HG03565 (cell line): ENCODE data around the gene SZT2.
"Not testable (repeated sequence)": the region's sequence is repeated elsewhere in the genome, so short reads cannot be mapped to it uniquely, and the experiment has no call there.

Experiments used
- ATAC-seq: cut with Tn5 transposase; IDR thresholded peaks from one replicate; pipeline ENCODE4 v1.9.1; 2021; ENCODE audit warnings: mild to moderate bottlenecking, moderate library complexity; ENCODE audit not compliant: unreplicated experiment

Gene SZT2

DNA sequence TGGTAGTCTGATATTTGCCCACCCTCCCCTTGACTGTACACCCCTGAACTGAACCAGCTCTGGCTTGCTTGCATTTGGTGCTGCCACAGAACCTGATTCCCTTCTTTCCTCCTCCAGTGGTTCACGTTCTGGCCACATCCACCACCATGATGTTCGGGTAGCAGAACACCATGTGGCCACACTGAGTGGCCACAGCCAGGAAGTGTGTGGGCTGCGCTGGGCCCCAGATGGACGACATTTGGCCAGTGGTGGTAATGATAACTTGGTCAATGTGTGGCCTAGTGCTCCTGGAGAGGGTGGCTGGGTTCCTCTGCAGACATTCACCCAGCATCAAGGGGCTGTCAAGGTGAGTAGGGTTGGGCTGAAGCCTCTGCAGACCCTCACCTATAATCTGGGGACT lies 29.1 kb upstream of the SZT2 start:
- no peak for ATAC-seq

GRCh38 chr1:43363283-43363934 lies 26.3 kb upstream of the SZT2 start:
- no peak for ATAC-seq

DNA sequence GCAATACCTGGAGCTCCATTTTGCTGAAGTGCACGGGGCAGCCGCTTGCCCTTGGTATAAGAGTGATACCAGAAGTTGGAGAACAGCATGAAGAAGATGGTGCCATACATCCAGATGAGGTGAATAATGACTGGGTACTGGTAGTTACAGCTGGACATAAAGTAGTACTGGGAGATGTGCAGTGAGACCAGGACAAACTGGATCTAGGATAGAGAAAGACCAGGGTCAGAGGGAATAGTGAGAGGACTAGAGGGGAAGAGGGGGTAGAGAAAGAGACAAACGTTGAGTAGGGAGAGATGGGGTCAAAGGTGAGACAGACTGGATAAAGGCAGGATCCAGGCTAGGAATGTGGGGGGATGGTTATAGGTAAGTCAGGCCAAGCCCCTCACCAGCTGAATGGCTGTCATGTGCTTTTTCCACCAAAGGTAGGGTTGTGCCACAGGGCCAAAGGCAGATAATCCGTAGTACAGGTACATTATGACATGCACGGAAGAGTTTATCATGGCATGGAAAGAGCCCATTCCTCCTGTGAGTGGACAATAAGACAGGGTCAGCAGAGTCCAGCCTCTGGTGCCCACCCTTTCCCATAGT lies 25.7 kb upstream of the SZT2 start:
- ATAC-seq, result no peak

GRCh38 chr1:43365678-43366077 lies 24.0 kb upstream of the SZT2 start:
- no peak for ATAC-seq

DNA sequence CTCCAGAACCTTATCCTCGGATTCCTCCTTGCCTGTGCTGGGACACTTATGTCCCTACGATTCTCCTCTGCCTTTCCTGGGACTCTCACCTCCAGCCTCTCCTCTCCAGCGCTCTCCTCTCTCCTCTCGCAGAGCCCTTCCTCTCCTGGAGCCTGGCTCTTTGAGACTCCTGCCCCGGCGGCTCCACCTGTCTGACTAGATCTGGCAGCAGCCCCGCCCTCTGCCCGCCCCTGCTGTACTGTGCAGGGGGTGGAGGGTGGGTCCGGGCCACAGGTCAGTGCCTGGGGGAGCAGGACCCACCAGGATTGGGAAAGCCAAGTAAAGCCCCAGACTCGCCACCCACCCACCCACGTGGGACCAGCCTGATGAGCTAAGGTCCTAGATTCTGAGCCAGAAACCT lies 23.5 kb upstream of the SZT2 start:
- no peak for ATAC-seq

DNA sequence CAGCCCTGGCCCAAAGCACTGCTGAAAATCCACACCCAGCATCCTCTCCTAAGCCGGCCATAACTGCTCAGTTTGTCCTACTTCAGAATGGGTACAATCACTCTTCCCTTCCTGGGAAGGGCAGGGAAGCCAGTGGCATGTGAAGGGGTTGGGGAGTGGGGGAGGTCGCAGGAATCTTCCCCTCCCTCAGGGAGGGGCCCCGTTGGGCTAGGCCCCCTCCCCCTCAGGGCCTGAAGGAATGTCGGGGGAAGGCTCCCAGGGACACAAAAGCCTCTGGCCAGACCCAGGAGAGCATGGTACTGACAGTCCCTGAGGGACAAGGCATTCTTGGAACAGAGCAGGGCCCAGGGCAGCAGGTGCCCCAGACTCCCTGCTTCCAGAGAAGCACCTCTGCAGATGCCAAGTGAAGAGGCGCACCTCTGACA lies 23.1 kb upstream of the SZT2 start:
- ATAC-seq, result no peak

DNA sequence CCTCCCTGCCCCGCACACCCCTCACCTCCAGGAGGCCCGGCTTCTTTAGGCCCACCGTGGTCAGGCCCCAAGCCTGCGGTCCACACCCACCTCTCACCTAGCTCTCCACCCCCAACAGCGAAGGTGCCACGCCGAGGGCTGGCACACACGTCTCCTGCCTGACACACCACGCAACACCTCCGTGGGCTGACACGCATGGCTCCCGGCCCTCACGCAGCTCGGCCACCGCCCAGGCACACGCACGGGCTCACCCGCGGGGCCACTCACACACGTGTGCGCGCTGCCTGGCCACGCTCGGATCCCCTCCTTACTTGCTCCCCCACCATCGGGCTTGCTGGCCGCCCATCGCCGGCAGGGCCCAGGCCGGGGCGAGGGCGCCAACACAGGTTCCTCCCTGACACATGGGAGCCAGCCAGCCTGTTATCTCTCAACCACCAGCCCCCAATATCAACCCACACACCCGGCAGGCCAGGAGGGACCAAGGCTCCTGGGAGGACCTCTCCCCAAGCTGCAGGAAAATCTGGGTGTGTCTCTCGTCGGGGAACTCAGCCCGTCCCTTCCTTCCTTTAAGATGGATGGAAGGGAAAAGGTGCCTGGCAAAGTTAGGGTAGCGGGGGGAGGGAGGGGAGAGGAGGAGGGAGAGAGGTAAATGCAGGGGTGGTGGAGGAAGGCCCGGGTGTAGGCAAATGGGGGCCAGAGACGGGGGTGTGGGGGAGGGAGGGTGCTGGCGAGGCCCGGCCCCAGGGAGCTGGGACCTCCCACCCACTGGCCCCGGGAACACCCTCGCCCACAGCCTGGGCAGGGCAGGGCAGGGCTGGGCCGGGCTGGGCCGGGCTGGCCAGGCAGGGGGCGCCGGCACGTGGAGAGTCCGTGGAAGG lies 22.4 kb upstream of the SZT2 start:
- peak; percentile 27 for ATAC-seq

- ATAC-seq, result peak; percentile 49
Observed at GRCh38 chr1:43367904-43368645, 21.6 kb upstream of the SZT2 start, which contains the start of gene ELOVL1. Gene ELOVL1 (minus strand): TSS chr1:43368011. CDS start chr1:43365609, 2,402 bp downstream.

GRCh38 chr1:43368646-43369020 lies 21.1 kb upstream of the SZT2 start:
- no peak for ATAC-seq

DNA sequence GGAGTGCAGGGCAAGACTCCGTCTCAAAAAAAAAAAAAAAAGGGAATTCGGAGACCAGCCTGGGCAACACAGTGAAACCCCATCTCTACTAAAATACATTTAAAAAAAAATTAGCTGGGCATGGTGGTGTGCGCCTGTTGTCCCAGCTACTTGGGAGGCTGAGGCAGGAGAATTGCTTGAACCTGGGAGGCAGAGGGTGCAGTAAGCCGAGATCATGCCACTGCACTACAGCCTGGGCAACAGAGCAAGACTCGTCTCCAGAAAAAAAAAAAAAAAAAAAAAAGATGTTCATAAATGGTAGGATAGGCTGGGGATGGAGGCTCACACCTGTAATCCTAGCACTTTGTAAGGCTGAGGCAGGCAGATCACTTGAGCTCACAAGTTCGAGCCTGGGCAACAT lies 19.9 kb upstream of the SZT2 start:
- not testable (repeated sequence) for ATAC-seq

DNA sequence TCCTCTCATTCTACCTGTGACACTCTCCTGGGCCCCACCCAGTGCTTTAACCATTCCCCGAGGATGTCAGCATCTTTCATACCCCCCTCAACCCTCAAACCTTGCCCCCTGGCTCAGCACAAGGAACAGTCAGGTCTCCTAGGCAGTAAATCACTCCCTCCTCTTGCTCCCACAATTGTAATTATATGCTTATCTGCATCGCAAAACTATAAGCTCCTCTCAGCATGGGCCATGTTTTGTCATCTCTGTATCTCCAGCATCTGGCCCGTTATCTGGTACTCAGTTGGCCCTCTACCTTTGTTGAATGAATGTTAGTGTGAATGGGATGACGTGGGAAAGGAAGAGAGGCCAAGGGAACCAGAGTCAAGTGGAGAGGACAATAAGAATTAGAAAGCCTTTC lies 19.1 kb upstream of the SZT2 start:
- ATAC-seq, result no peak

GRCh38 chr1:43372172-43372571 lies 17.5 kb upstream of the SZT2 start:
- ATAC-seq, result no peak

GRCh38 chr1:43373066-43373940 lies 16.4 kb upstream of the SZT2 start:
- no peak for ATAC-seq

DNA sequence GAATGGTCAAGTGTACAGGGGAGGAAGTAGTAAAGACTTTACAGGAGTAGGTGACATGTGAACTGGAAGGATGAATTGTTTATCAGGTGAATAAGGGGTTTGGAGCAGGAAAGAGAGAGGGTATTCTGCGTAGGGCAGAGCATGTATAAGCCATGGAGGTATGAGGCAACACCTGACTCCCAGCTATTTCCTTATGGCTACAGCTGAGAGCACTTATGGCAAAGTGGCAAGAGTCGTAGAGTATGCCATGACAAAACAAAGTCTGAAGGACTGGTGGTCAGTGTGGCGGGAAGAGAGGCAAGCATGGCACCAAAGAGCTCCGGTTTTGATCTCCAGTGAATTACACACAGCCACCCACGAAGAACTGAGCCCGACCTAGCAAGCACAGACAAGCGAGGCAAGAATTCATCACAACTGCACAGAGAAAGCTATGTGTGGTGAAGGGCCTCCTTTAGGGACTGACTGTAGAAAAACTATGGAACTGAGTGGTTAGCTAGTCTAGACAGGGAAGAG lies 12.9 kb upstream of the SZT2 start:
- no peak for ATAC-seq

DNA sequence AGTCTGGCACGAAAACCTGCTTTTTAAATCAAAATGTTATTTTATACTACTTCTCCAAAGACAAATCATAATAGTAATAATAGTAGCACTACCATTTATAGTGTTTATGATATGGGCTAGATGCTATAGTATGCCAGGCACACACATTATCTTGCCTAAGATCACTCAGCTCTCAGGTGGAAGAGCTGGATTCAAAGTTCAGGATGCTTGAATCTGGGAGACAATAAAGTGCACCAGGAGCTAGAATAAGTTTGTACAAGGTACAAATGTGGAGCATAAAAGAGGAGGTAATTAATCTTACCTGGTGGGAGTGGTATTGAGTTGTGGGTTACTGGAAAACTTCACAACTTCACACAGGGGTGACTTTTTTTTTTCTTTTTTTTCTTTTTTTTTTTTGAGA lies 11.9 kb upstream of the SZT2 start:
- ATAC-seq, result no peak

DNA sequence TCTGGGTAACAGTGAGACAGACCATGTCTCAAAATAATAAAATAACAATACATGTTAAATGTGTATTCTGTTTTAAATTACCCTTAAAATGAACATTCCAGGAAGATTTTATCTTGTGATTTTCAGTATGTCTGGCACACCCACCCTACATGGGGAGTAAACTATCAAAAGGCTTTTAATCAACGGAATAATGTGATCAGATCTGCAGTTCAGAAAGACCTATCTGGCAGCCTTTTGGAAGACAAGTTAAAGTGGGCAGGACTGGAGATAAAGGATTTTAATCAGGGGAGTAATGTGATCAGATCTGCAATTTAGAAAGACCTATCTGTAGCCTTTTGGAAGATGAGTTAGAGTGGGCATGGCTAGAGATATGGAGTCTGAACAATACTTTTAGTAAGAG lies 10.2 kb upstream of the SZT2 start:
- no peak for ATAC-seq

DNA sequence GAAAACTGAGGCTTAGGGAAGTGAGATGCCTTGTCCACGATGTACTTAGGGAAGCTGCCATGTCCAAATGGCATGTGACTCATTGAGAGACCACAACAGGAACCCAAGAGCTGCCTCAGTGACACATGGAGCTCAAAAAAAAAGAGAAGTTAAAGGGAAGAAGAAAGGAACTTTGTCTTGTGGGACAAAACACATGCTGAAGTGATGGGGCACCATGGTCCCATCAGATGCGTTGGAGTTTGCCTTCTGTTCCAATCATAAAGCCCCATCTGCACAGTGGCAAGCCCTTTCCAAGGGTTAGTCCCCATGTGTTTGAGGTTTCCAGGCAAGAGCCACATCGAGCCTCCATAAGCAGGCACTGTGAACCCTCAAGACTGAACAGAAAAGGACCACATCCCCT lies 8.1 kb upstream of the SZT2 start:
- ATAC-seq, result no peak

GRCh38 chr1:43382027-43382779 lies 7.5 kb upstream of the SZT2 start:
- no peak for ATAC-seq

- ATAC-seq, result no peak
Observed at GRCh38 chr1:43383449-43383848, 6.2 kb upstream of the SZT2 start.
